OCI-LY1 (cell line): ENCODE results near the gene RBMS3.

ENCODE experiments used
- H2AFZ ChIP-seq: fragments of 200-600 bp; sonication (generic), shearing (Covaris generic); 2 replicates; pipeline ENCODE4 v1.6.0; 2014; ENCODE audit warnings: antibody characterized with exemption, mild to moderate bottlenecking, low read length
- H3F3A ChIP-seq: fragments of 200-600 bp; sonication (generic), shearing (Covaris generic); 2 replicates; pipeline ENCODE4 v1.6.0; 2014; ENCODE audit warnings: mild to moderate bottlenecking, antibody characterized with exemption, low read length, moderate library complexity; ENCODE audit not compliant: insufficient read depth
- H3K27ac ChIP-seq: fragments of 200-600 bp; sonication (generic); 2 replicates; pipeline ENCODE4 v1.5.1; 2014; ENCODE audit warnings: low read length, mixed run types, mild to moderate bottlenecking, low read depth; ENCODE audit not compliant: poor library complexity, severe bottlenecking
- H3K27me3 ChIP-seq: fragments of 200-600 bp; sonication (generic); 2 replicates; pipeline ENCODE4 v1.6.0; 2014; ENCODE audit warnings: antibody characterized with exemption, mild to moderate bottlenecking, low read length, moderate library complexity; ENCODE audit not compliant: insufficient read depth
- H3K36me3 ChIP-seq: fragments of 200-600 bp; sonication (generic); 2 replicates; pipeline ENCODE4 v1.6.1; 2014; ENCODE audit warnings: mild to moderate bottlenecking, antibody characterized with exemption, low read length, moderate library complexity, mixed read lengths; ENCODE audit not compliant: insufficient read depth
- H3K4me1 ChIP-seq: fragments of 200-600 bp; sonication (generic); 2 replicates; pipeline ENCODE4 v1.5.1; 2014; ENCODE audit warnings: mild to moderate bottlenecking, low read length, moderate library complexity; ENCODE audit not compliant: insufficient read depth, severe bottlenecking
- H3K4me2 ChIP-seq: fragments of 200-600 bp; sonication (generic), shearing (Covaris generic); 2 replicates; pipeline ENCODE4 v1.6.1; 2014; ENCODE audit warnings: low read length
- H3K4me3 ChIP-seq: fragments of 200-600 bp; sonication (generic); 2 replicates; pipeline ENCODE4 v1.5.1; 2014; ENCODE audit warnings: low read length, low read depth, mild to moderate bottlenecking, mixed read lengths; ENCODE audit not compliant: poor library complexity, severe bottlenecking
- H3K79me2 ChIP-seq: fragments of 200-600 bp; shearing (Covaris generic); 2 replicates; pipeline ENCODE4 v1.6.1; 2016; ENCODE audit warnings: mixed run types, low read length, mixed read lengths; ENCODE audit not compliant: insufficient read depth
- H3K9ac ChIP-seq: fragments of 200-600 bp; sonication (generic), shearing (Covaris generic); 2 replicates; pipeline ENCODE4 v1.6.1; 2014; ENCODE audit warnings: mild to moderate bottlenecking, low read length, mixed read lengths
- H3K9me2 ChIP-seq: fragments of 200-600 bp; sonication (generic), shearing (Covaris generic); 2 replicates; pipeline ENCODE4 v1.6.1; 2014; ENCODE audit warnings: low read depth, mild to moderate bottlenecking, low read length, mixed read lengths
- H3K9me3 ChIP-seq: fragments of 200-600 bp; shearing (Covaris generic); 2 replicates; pipeline ENCODE4 v1.6.1; 2014; ENCODE audit warnings: low read length, mixed read lengths
- H4K20me1 ChIP-seq: fragments of 200-600 bp; sonication (generic), shearing (Covaris generic); 2 replicates; pipeline ENCODE4 v1.6.0; 2016; ENCODE audit warnings: mild to moderate bottlenecking, low read length; ENCODE audit not compliant: insufficient read depth
- CTCF ChIP-seq: fragments of 200-600 bp; sonication (generic), shearing (Covaris generic); IDR thresholded peaks from 2 replicates; pipeline ENCODE4 v1.5.1; 2017; ENCODE audit warnings: mild to moderate bottlenecking, antibody characterized with exemption, low read length, moderate library complexity, mixed read lengths
- EZH2 ChIP-seq: fragments of 200-600 bp; sonication (generic), shearing (Covaris generic); IDR thresholded peaks from 2 replicates; pipeline ENCODE4 v1.8.0; 2017; ENCODE audit warnings: borderline replicate concordance, mixed run types, mild to moderate bottlenecking, antibody characterized with exemption, low read length, moderate library complexity, mixed read lengths

The RBMS3 gene

GRCh38 chr3:29335438-29335837 is 54.6 kb downstream of the RBMS3 start:
- TF ChIP-seq CTCF (no peak), EZH2 (no peak)
- H3K36me3 ChIP-seq, result no peaks in the 10 kb centered on the region
- H3K4me3 ChIP-seq, result peak overlapping the region; percentile 26
- H3K27ac ChIP-seq, result peak overlapping the region; percentile 83
- no peaks in the 10 kb centered on the region for H4K20me1 ChIP-seq
- H3K9ac ChIP-seq, result peak overlapping the region; percentile 30; the same call in 1 of the 2 replicates
- peak overlapping the region; percentile 56 for H3K4me2 ChIP-seq
- no peaks in the 10 kb centered on the region for H3K27me3 ChIP-seq
- H2AFZ ChIP-seq, result no peak overlapping the region
- H3F3A ChIP-seq, result no peaks in the 10 kb centered on the region
- peaks cover 78% of the 10 kb centered on the region for H3K79me2 ChIP-seq
- H3K9me3 ChIP-seq, result no peaks in the 10 kb centered on the region
- H3K9me2 ChIP-seq, result no peaks in the 10 kb centered on the region
- H3K4me1 ChIP-seq, result peaks cover 100% of the 10 kb centered on the region

DNA sequence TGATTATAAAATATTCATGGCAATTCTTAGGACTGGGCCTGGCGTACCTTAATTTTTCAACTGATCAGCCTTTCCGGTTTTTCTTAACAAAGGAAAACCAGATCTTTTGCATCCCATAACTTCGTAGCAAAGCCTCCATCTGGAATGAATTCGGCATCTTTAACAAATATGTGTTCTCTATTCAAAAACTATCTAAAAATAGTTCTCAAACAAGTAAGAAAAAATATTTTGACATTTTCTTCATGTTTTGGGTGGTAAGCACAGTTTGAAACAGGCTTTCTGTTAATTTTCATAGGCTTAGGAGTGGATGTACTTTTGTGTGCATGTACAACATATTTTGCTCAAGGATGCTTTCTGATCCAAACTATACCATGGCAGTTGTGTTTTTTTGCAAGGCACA is 55.1 kb downstream of the RBMS3 start:
- Histone ChIP-seq H2AFZ (no peak overlapping the region), H3K9me3 (no peaks in the 10 kb centered on the region), H3K27ac (peak overlapping the region; percentile 83), H3F3A (no peaks in the 10 kb centered on the region), H4K20me1 (no peaks in the 10 kb centered on the region), H3K27me3 (no peaks in the 10 kb centered on the region), H3K9me2 (no peaks in the 10 kb centered on the region), H3K4me3 (peak overlapping the region; percentile 26), H3K4me2 (peak overlapping the region; percentile 56), H3K79me2 (peaks cover 83% of the 10 kb centered on the region), H3K9ac (peak overlapping the region; percentile 30; the same call in 1 of the 2 replicates), H3K4me1 (peaks cover 97% of the 10 kb centered on the region), H3K36me3 (no peaks in the 10 kb centered on the region)
- no peak for TF ChIP-seq CTCF
- TF ChIP-seq EZH2, result no peak

DNA sequence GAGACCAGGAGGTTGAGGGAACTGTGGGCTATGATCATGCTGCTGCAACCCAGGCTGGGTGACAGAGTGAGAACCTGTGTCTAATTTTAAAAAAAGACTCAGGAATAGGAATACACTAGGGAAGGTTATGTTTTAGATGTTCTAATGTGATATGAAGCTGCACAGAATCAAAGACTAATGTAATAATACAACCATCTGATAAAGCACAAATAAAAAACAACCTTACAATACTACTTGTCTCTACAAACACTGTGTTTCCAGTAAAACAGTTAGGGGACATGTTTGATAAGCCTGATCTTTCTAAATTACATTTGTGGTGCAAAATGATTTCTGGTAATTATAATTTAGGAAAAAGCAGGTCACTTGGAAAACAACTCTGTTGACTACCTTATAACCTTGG is 56.7 kb downstream of the RBMS3 start:
- no peaks in the 10 kb centered on the region for H3K9me3 ChIP-seq
- H3K9me2 ChIP-seq, result no peaks in the 10 kb centered on the region
- no peak for TF ChIP-seq EZH2
- TF ChIP-seq CTCF, result no peak
- H3K4me1 ChIP-seq, result peaks cover 90% of the 10 kb centered on the region
- no peaks in the 10 kb centered on the region for H3F3A ChIP-seq
- no peak overlapping the region for H2AFZ ChIP-seq
- no peak overlapping the region for H3K4me3 ChIP-seq
- peaks cover 82% of the 10 kb centered on the region for H3K79me2 ChIP-seq
- H3K36me3 ChIP-seq, result peaks cover 8% of the 10 kb centered on the region; the same call in 1 of the 2 replicates
- no peaks in the 10 kb centered on the region for H3K27me3 ChIP-seq
- H4K20me1 ChIP-seq, result no peaks in the 10 kb centered on the region
- H3K4me2 ChIP-seq, result no peak overlapping the region
- H3K27ac ChIP-seq, result peak overlapping the region; percentile 38
- H3K9ac ChIP-seq, result no peak overlapping the region
